NCI-H187 treated with DMSO at 0.1 percent for 48 hours (cell line): ENCODE data around the gene ALDH5A1.
"Not testable (repeated sequence)": the region's sequence is repeated elsewhere in the genome, so short reads cannot be mapped to it uniquely, and the experiment has no call there.

Experiments
- DNase-seq: peaks from one replicate; lab custom pipeline; 2025; lab: John Stamatoyannopoulos, UW

ALDH5A1 gene

GRCh38 chr6:24486065-24486464 is 8.7 kb upstream of the ALDH5A1 start:
- no peak for DNase-seq

- no peak for DNase-seq
These were observed 5.3 kb upstream of the ALDH5A1 start, which contains the start of gene GPLD1 for GRCh38 chr6:24489470-24489869. Gene GPLD1 (minus strand): TSS chr6:24489578. CDS start chr6:24489511, 67 bp downstream.

- DNase-seq = no peak
These were observed 4.9 kb upstream of the ALDH5A1 start for GRCh38 chr6:24489881-24490280.

- no peak for DNase-seq
These were observed 3.8 kb upstream of the ALDH5A1 start for GRCh38 chr6:24490948-24491347.

GRCh38 chr6:24492475-24492874 is 2.3 kb upstream of the ALDH5A1 start:
- DNase-seq = no peak

- DNase-seq = no peak
These were observed 586 bp upstream of the ALDH5A1 start for GRCh38 chr6:24493945-24494820.

GRCh38 chr6:24497254-24497970 is 2.6 kb downstream of the ALDH5A1 start:
- DNase-seq = no peak

GRCh38 chr6:24500683-24501082 is 5.9 kb downstream of the ALDH5A1 start:
- DNase-seq = no peak

- no peak for DNase-seq
These were observed 6.6 kb downstream of the ALDH5A1 start for GRCh38 chr6:24501374-24501773.

- no peak for DNase-seq
These were observed 7.1 kb downstream of the ALDH5A1 start for GRCh38 chr6:24501914-24502313.

- DNase-seq = no peak
These were observed 9.5 kb downstream of the ALDH5A1 start for GRCh38 chr6:24504287-24504648.

- no peak for DNase-seq
These were observed 10.1 kb downstream of the ALDH5A1 start for GRCh38 chr6:24504649-24505586.

GRCh38 chr6:24506814-24507520 is 12.2 kb downstream of the ALDH5A1 start:
- no peak for DNase-seq

GRCh38 chr6:24511976-24512375 is 17.2 kb downstream of the ALDH5A1 start:
- DNase-seq = not testable (repeated sequence)

- no peak for DNase-seq
These were observed 18.8 kb downstream of the ALDH5A1 start for GRCh38 chr6:24513602-24514001.

GRCh38 chr6:24517659-24518543 is 23.1 kb downstream of the ALDH5A1 start:
- DNase-seq = no peak

GRCh38 chr6:24520929-24521546 is 26.3 kb downstream of the ALDH5A1 start:
- DNase-seq = no peak

- peak; percentile 84 for DNase-seq
These were observed 27.7 kb downstream of the ALDH5A1 start for GRCh38 chr6:24522228-24523176.

GRCh38 chr6:24524329-24524728 is 29.6 kb downstream of the ALDH5A1 start:
- no peak for DNase-seq
